ENCODE results near the gene TALDO1.

The TALDO1 gene

GRCh38 chr11:797296-798092, 50.2 kb downstream of the TALDO1 start:
- DNase-seq (ENCODE audit: low read depth) = peak; percentile 73
- TF ChIP-seq CTCF (conservative IDR thresholded peaks at IDR 0.05; ENCODE audit: control insufficient read depth, insufficient read depth, low read depth, low read length) = no peak
- H3K4me3 ChIP-seq (ENCODE audit: control insufficient read depth, low read depth, low read length) = peak overlapping the region; percentile 68

- TF ChIP-seq CTCF (conservative IDR thresholded peaks at IDR 0.05; ENCODE audit: control insufficient read depth, insufficient read depth, low read depth, low read length) = peak; percentile 35
- DNase-seq (ENCODE audit: low read depth) = peak; percentile 67
- H3K4me3 ChIP-seq (ENCODE audit: control insufficient read depth, low read depth, low read length) = peak within 1 kb of the TSS; percentile 68
Measured at GRCh38 chr11:798093-798713, 50.9 kb downstream of the TALDO1 start, which contains the start of gene SLC25A22. TSS of gene SLC25A22 (minus strand) at chr11:798281. CDS start at chr11:795006, 3,275 bp downstream.

GRCh38 chr11:799641-800316, 52.5 kb downstream of the TALDO1 start:
- no peak for TF ChIP-seq CTCF (conservative IDR thresholded peaks at IDR 0.05; ENCODE audit: control insufficient read depth, insufficient read depth, low read depth, low read length)
- DNase-seq (ENCODE audit: low read depth) = no peak
- H3K4me3 ChIP-seq (ENCODE audit: control insufficient read depth, low read depth, low read length) = no peak overlapping the region

- no peak overlapping the region for H3K4me3 ChIP-seq (ENCODE audit: control insufficient read depth, low read depth, low read length)
- no peak for DNase-seq (ENCODE audit: low read depth)
- TF ChIP-seq CTCF (conservative IDR thresholded peaks at IDR 0.05; ENCODE audit: control insufficient read depth, insufficient read depth, low read depth, low read length) = no peak
Measured at GRCh38 chr11:800473-800872, 53.2 kb downstream of the TALDO1 start.

GRCh38 chr11:801097-801780, 54.0 kb downstream of the TALDO1 start:
- TF ChIP-seq CTCF (conservative IDR thresholded peaks at IDR 0.05; ENCODE audit: control insufficient read depth, insufficient read depth, low read depth, low read length) = no peak
- DNase-seq (ENCODE audit: low read depth) = no peak

GRCh38 chr11:802018-802617, 54.9 kb downstream of the TALDO1 start:
- H3K4me3 ChIP-seq (ENCODE audit: control insufficient read depth, low read depth, low read length) = no peak overlapping the region
- no peak for TF ChIP-seq CTCF (conservative IDR thresholded peaks at IDR 0.05; ENCODE audit: control insufficient read depth, insufficient read depth, low read depth, low read length)
- DNase-seq (ENCODE audit: low read depth) = no peak

More at GRCh38 chr11:801097-801780, 54.0 kb downstream of the TALDO1 start:
- H3K4me3 ChIP-seq (ENCODE audit: control insufficient read depth, low read depth, low read length) = no peak overlapping the region

Data from fibroblast of mammary gland (primary cell).